ENCODE results near the gene HPCAL1. TPM values are rescaled to one million over a fixed set of nuclear protein-coding genes. Genes with fewer than 3 reads are reported as not detected.

The HPCAL1 gene
- total RNA-seq, 2 donors from 2014 or later = 22.5 to 203 TPM

- intact Hi-C loops (cut with DNase I) = no loop called here
- DNase-seq (ENCODE audit: low spot score) = no peak
- H3K4me1 ChIP-seq (replicated peaks) = no peaks in the 10 kb centered on the region
- WGBS = 70% methylated on average over 5 of the region's 5 CpGs
- no peak overlapping the region for H3K4me3 ChIP-seq
- H3K36me3 ChIP-seq = no peaks in the 10 kb centered on the region
- H3K27ac ChIP-seq = no peak overlapping the region
- TF ChIP-seq POLR2AphosphoS5 (IDR thresholded peaks at IDR 0.05) (no peak), POLR2A (IDR thresholded peaks at IDR 0.05) (no peak), CTCF (IDR thresholded peaks at IDR 0.05) (no peak)
- H3K9me3 ChIP-seq = no peaks in the 10 kb centered on the region
- H3K27me3 ChIP-seq (replicated peaks; ENCODE audit: insufficient read depth) = no peaks in the 10 kb centered on the region
Observed at GRCh38 chr2:10324095-10324832, 21.6 kb downstream of the HPCAL1 start.

- Histone ChIP-seq H3K9me3 (no peaks in the 10 kb centered on the region), H3K36me3 (no peaks in the 10 kb centered on the region), H3K4me1 (replicated peaks) (no peaks in the 10 kb centered on the region), H3K27me3 (replicated peaks; ENCODE audit: insufficient read depth) (no peaks in the 10 kb centered on the region), H3K4me3 (no peak overlapping the region), H3K27ac (no peak overlapping the region)
- DNase-seq (ENCODE audit: low spot score) = no peak
- 89% methylated on average over 17 of the region's 17 CpGs for WGBS
- no peak for TF ChIP-seq POLR2A (IDR thresholded peaks at IDR 0.05)
- TF ChIP-seq POLR2AphosphoS5 (IDR thresholded peaks at IDR 0.05) = no peak
- intact Hi-C loops (cut with DNase I) = no loop called here
Observed at GRCh38 chr2:10325278-10326145, 22.8 kb downstream of the HPCAL1 start.

- no peaks in the 10 kb centered on the region for H3K36me3 ChIP-seq
- H3K27me3 ChIP-seq (replicated peaks; ENCODE audit: insufficient read depth) = no peaks in the 10 kb centered on the region
- no peak for DNase-seq (ENCODE audit: low spot score)
- TF ChIP-seq CTCF (IDR thresholded peaks at IDR 0.05) (no peak), POLR2A (IDR thresholded peaks at IDR 0.05) (no peak), POLR2AphosphoS5 (IDR thresholded peaks at IDR 0.05) (no peak)
- no peaks in the 10 kb centered on the region for H3K4me1 ChIP-seq (replicated peaks)
- no peak overlapping the region for H3K27ac ChIP-seq
- whole genome bisulfite sequencing = 94% methylated on average over 7 of the region's 7 CpGs
- no peaks in the 10 kb centered on the region for H3K9me3 ChIP-seq
- no peak overlapping the region for H3K4me3 ChIP-seq
- intact Hi-C loops (cut with DNase I) = no loop called here
Observed at GRCh38 chr2:10326151-10326616, 23.5 kb downstream of the HPCAL1 start.

GRCh38 chr2:10326707-10327594, 24.2 kb downstream of the HPCAL1 start:
- Histone ChIP-seq H3K4me1 (replicated peaks) (no peaks in the 10 kb centered on the region), H3K9me3 (no peaks in the 10 kb centered on the region), H3K4me3 (no peak overlapping the region), H3K27ac (no peak overlapping the region), H3K36me3 (no peaks in the 10 kb centered on the region), H3K27me3 (replicated peaks; ENCODE audit: insufficient read depth) (no peaks in the 10 kb centered on the region)
- DNase-seq (ENCODE audit: low spot score) = no peak
- 57% methylated on average over 14 of the region's 15 CpGs for WGBS
- no peak for TF ChIP-seq CTCF (IDR thresholded peaks at IDR 0.05)
- intact Hi-C loops (cut with DNase I) = no loop called here

All from prostate gland (tissue), 2 donors.